ENCODE data around the gene LTBP4. TPM values are rescaled to one million over a fixed set of nuclear protein-coding genes. Genes with fewer than 3 reads are reported as not detected.

Gene LTBP4
- total RNA-seq, 2 donors from 2014 or later = 687 to 905 TPM

GRCh38 chr19:40632311-40633036, 31.3 kb downstream of the LTBP4 start:
- no peaks in the 10 kb centered on the region for H3K9me3 ChIP-seq
- peaks cover 8% of the 10 kb centered on the region for H3K36me3 ChIP-seq
- ATAC-seq (ENCODE audit: insufficient number of reproducible peaks, low FRiP score, low read depth) (no peak), DNase-seq (ENCODE audit: low spot score) (no peak)
- no peaks in the 10 kb centered on the region for H3K27me3 ChIP-seq (replicated peaks; ENCODE audit: insufficient read depth)
- peaks cover 3 to 16% of the 10 kb centered on the region in 2 donors for H3K4me1 ChIP-seq (ENCODE audit: control insufficient read depth in 1 of 2, low read depth in 2 of 2)
- H3K27ac ChIP-seq = peak overlapping the region in 1 of 2 donors; percentile 26
- TF ChIP-seq CTCF (IDR thresholded peaks at IDR 0.05) = no peak
- no peak overlapping the region for H3K4me3 ChIP-seq

GRCh38 chr19:40633207-40633606, 32.0 kb downstream of the LTBP4 start:
- no peak for DNase-seq (ENCODE audit: low spot score)
- Histone ChIP-seq H3K4me3 (no peak overlapping the region), H3K4me1 (ENCODE audit: control insufficient read depth in 1 of 2, low read depth in 2 of 2) (peaks cover 3 to 16% of the 10 kb centered on the region in 2 donors), H3K27me3 (replicated peaks; ENCODE audit: insufficient read depth) (no peaks in the 10 kb centered on the region), H3K36me3 (peaks cover under 1% of the 10 kb centered on the region), H3K27ac (peak overlapping the region; percentile 65 to 86), H3K9me3 (no peaks in the 10 kb centered on the region)
- ATAC-seq (ENCODE audit: insufficient number of reproducible peaks, low FRiP score, low read depth) = no peak
- TF ChIP-seq CTCF (IDR thresholded peaks at IDR 0.05) = no peak

- no peak overlapping the region for H3K27ac ChIP-seq
- H3K36me3 ChIP-seq = no peaks in the 10 kb centered on the region
- no peaks in the 10 kb centered on the region for H3K27me3 ChIP-seq (replicated peaks; ENCODE audit: insufficient read depth)
- H3K9me3 ChIP-seq = no peaks in the 10 kb centered on the region
- no peak for TF ChIP-seq CTCF (IDR thresholded peaks at IDR 0.05)
- H3K4me3 ChIP-seq = no peak overlapping the region
- peaks cover 18 to 56% of the 10 kb centered on the region in 2 donors for H3K4me1 ChIP-seq (ENCODE audit: control insufficient read depth in 1 of 2, low read depth in 2 of 2)
- ATAC-seq (ENCODE audit: insufficient number of reproducible peaks, low FRiP score, low read depth) = no peak
- no peak for DNase-seq (ENCODE audit: low spot score)
These were observed 37.2 kb downstream of the LTBP4 start for GRCh38 chr19:40638327-40638726.

GRCh38 chr19:40639638-40639982, 38.4 kb downstream of the LTBP4 start:
- ATAC-seq (ENCODE audit: insufficient number of reproducible peaks, low FRiP score, low read depth) (no peak), DNase-seq (ENCODE audit: low spot score) (no peak)
- Histone ChIP-seq H3K9me3 (no peaks in the 10 kb centered on the region), H3K27me3 (replicated peaks; ENCODE audit: insufficient read depth) (no peaks in the 10 kb centered on the region), H3K36me3 (no peaks in the 10 kb centered on the region), H3K4me3 (no peak overlapping the region), H3K27ac (peak overlapping the region; percentile 90 to 93), H3K4me1 (ENCODE audit: control insufficient read depth in 1 of 2, low read depth in 2 of 2) (peaks cover 16 to 53% of the 10 kb centered on the region in 2 donors)
- TF ChIP-seq CTCF (IDR thresholded peaks at IDR 0.05) = no peak

- Histone ChIP-seq H3K4me3 (peak overlapping the region; percentile 2), H3K27ac (peak overlapping the region; percentile 90 to 93), H3K9me3 (no peaks in the 10 kb centered on the region), H3K4me1 (ENCODE audit: control insufficient read depth in 1 of 2, low read depth in 2 of 2) (peaks cover 16 to 62% of the 10 kb centered on the region in 2 donors), H3K27me3 (replicated peaks; ENCODE audit: insufficient read depth) (no peaks in the 10 kb centered on the region), H3K36me3 (no peaks in the 10 kb centered on the region)
- ATAC-seq (ENCODE audit: insufficient number of reproducible peaks, low FRiP score, low read depth) (no peak), DNase-seq (ENCODE audit: low spot score) (no peak)
- TF ChIP-seq CTCF (IDR thresholded peaks at IDR 0.05) = no peak
These were observed 39.6 kb downstream of the LTBP4 start for GRCh38 chr19:40640744-40641143.
